Measurements from ENCODE around the gene CHGA.

Gene CHGA

GRCh38 chr14:92922883-92923743, at the start of gene CHGA:
Gene CHGA (plus strand): TSS chr14:92923150. CDS start chr14:92923360, 210 bp downstream.
- intact Hi-C loops (cut with DNase I): no loop called here
- DNase-seq: peak in 41 of 42 donors; percentile 37 to 84 (median 64)

DNA sequence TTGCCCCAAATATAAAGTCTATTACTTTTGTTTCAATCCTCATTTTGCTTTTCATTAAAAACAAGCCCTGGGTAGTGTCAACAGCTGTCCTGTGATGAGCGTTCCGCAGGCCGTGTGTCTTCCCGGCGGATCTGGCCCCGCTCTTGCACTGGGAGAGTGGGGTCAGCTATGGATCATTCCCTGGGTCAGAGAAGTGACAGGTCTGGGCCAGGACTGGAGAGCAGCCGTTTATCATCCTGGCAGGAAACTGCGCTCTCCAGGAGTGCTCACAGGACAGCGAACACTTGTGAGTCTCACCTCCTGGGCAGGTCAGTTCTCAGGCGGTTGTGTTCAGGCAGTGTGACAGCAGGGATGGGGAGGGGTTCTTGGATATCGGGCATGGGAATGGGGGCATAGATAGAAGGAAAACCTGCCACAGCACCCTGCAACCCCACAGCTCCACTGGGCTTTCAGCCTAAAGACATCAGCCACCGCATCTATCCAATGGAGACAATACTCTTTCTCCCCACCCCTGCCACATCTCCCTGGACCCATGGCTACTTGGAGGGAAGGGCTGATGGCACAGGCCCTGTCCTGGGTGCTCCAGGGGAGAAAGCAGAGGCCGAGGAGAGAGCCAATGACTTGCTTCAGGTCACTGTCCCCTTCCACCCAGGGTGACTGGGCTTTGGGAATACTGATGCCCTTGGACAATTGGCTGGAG, 47.8 kb upstream of the CHGA start:
- intact Hi-C loops (cut with DNase I): no loop called here
- no peak for DNase-seq

DNA sequence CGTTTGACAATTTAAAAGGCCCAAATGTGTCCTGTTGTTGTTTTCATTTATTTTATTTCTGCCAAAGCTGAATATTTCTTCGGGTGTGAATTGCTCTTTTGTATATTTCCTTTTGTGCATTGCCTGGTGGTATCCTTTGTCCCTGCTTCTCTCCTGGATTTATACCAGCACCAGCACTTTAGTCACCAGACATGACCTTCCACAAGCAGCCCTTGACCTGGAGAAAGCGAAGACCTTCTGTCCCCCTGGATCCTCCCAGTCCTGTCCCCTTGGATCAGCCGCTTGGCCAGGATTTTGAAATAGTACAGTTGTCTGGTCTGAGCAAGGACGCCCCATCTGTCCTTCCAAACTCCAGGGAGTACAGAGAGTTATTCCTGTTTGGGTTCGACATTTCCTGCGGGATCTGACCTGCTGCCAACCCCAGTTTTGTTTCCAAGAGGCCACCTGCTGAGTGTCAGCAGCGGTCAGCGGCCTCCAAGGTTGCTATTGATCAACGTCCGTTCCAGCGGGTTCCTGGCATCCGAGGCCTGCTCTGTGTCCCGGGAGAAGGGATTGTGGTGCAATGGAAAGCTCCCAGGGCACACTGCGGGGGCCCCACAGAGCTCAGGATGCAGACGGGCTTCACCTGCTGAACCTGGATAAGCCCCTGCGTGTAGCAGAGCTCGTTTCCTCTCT, 45.1 kb upstream of the CHGA start:
- intact Hi-C loops (cut with DNase I): no loop called here
- no peak for DNase-seq

GRCh38 chr14:92880351-92880750, 42.6 kb upstream of the CHGA start:
- DNase-seq: no peak
- intact Hi-C loops (cut with DNase I): no loop called here

- intact Hi-C loops (cut with DNase I): no loop called here
- peak in 15 of 42 donors; percentile 14 to 55 (median 25) for DNase-seq
These were observed 42.1 kb upstream of the CHGA start for GRCh38 chr14:92880851-92881250.

GRCh38 chr14:92883066-92883465, 39.9 kb upstream of the CHGA start:
- intact Hi-C loops (cut with DNase I): no loop called here
- no peak for DNase-seq

DNA sequence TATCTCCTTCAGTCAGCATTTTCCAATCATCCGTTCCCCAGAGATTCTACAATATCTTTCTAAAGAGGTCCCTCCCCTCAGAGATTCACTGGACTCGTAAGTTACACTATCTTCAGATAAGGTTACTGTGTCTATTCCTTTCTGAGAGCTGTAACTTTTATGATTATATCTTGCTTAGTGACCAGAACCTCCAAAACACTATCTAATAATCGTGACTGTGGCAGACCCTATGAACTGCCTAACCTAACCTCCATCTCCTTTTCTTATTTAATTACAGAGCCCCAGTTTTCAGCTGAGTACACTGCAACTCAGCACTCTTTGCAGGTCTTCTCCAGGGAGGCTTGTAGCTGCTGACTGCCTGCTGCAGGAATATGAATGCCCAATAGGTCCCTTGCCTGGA, 38.5 kb upstream of the CHGA start:
- DNase-seq: no peak
- intact Hi-C loops (cut with DNase I): no loop called here

DNA sequence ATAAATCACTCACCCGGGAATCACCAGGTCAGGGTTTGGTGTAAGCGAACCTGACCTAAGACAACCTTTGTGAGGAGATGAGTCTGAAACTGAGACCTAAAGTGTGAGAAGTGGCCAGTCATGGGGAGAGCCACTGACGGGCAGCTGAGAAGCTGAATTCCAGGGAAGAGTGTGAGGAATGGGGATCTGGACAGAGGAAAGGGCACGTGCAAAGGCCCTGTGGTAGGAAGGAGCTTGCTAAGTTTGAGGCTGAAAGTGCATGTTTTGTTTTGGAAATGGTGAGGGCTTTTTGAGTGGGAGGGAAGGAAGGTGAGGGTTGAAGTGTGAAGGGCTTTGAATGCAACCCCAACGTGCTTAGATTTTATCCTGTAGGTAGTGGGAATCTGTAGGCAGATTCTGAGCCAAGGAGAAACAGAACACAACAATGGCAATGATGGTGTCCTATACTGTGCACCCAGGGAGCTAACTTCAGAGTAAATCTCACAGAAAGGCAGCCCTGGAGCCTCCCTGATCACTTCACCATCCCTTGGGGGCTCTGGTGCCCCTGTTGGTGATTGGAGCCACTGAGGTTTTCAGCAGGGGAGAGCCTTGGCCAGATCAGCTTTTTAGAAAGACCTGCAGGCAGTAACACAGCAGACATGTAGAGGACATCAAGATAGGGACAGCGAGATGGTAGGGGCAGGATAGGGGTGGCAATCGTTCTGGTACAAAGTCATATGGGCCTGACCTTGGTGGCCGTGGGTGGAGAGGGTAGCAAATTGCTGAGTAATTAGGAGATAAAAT, 37.5 kb upstream of the CHGA start:
- DNase-seq: no peak
- intact Hi-C loops (cut with DNase I): no loop called here

DNA sequence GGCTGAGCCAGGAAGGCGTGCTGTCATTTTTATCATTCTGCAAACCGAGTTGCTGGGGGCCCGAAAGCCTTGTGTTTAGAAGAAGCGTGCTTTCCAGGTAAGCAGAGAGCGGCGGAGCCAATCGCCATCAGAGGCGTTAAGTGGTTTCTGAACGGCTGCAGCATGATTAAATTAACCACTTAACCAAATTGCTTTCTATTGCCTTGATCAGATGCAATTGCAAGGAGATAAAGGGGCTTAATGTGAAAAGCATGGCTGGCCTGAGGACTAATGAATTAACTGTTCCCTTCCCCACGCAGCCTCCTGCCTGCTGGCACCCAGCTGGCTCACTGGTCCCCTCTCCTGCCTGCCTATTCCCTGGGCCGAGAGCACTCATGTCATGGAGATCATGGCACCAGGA, 36.6 kb upstream of the CHGA start:
- DNase-seq: no peak
- intact Hi-C loops (cut with DNase I): no loop called here

GRCh38 chr14:92887157-92887556, 35.8 kb upstream of the CHGA start:
- intact Hi-C loops (cut with DNase I): no loop called here
- DNase-seq: no peak

GRCh38 chr14:92888896-92889295, 34.1 kb upstream of the CHGA start:
- DNase-seq: no peak
- intact Hi-C loops (cut with DNase I): no loop called here

DNA sequence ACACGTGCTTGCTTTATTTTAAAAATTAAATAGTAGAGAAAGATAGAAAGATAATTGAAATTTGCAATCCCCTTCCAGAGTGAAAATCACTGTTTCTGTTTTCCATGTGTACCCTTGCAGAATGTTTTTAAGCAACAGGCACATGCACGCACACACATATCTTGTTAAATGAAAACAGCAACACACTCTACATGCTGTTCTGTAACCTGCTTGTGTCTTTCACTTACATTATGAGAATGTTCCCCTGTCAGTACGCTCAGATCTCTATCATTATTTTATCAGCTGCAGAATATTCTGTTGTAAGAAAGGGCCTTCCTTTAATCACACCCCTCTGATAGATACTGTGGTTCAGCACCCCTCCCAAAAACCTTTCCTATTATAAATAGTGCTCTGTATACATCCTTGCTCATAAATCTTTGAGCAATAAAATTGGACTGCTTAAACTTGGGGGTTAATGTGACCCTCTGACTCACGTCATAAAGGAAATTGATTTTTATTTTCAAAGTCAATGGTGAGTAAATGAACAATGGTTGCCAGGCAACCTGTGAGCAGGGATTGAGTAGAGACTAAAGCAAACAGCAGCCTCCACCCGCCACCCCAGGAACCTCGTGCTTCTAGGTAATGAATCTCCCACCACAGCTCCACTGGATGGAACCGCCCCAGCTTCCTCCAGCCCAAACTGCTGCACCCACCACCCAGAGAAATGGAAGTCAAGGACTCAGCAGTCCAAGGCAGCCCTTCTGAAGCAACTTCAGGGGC, 31.9 kb upstream of the CHGA start:
- intact Hi-C loops (cut with DNase I): no loop called here
- DNase-seq: peak in 36 of 42 donors; percentile 12 to 85 (median 49)

GRCh38 chr14:92892589-92892988, 30.4 kb upstream of the CHGA start:
- no peak for DNase-seq
- intact Hi-C loops (cut with DNase I): no loop called here

DNA sequence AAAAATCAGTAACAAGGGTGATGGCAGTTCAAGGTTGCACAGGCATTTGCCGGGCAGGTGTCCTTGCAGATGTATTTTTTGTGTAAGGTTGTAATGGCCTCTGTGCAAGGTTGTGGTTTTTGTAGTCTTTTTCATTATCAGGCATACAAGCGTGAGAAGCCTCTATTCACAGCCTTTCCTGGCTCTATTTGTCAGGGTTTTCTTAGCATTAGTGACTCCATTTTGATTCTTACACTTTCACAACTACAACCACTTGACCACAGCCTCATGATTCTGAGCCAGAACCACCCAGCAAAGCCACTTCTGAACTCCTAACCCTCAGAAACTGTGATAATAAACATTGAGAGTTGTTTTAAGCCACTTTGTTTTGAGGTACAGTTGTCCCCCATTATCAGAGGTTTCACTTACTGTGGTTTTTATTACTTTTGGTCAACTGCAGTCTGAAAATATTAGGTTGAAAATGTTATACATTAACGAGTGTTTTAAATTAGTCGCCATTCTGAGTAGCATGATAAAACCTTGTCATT, 27.5 kb upstream of the CHGA start:
- intact Hi-C loops (cut with DNase I): no loop called here
- no peak for DNase-seq

GRCh38 chr14:92897922-92898565, 24.9 kb upstream of the CHGA start:
- intact Hi-C loops (cut with DNase I): no loop called here
- DNase-seq: peak; percentile 13 to 84 (median 59)

- intact Hi-C loops (cut with DNase I): no loop called here
- peak in 5 of 42 donors; percentile 12 to 21 (median 14) for DNase-seq
These were observed 24.3 kb upstream of the CHGA start for GRCh38 chr14:92898566-92899131.

- DNase-seq: no peak
- intact Hi-C loops (cut with DNase I): no loop called here
These were observed 22.3 kb upstream of the CHGA start for GRCh38 chr14:92900660-92901059.
